Spinal cord (tissue), 10 donors: Measurements from ENCODE around the gene HIVEP2. TPM values are rescaled to one million over a fixed set of nuclear protein-coding genes. Genes with fewer than 3 reads are reported as not detected.

Source experiments
- DNase-seq, 6 donors: peaks; one replicate each; pipeline versions ENCODE4 v3.0.0 to v3.0.0-alpha.2; 2013 to 2015; ENCODE audit warnings: low spot score in 6 of 6, low read depth in 4 of 6
- H3K27ac ChIP-seq: one replicate; pipeline ENCODE4 v1.5.1; 2013; ENCODE audit warnings: low read depth, low read length, control low read depth
- H3K27me3 ChIP-seq: one replicate; pipeline ENCODE4 v1.6.1; 2013; ENCODE audit warnings: low read length; ENCODE audit not compliant: control insufficient read depth, insufficient read depth
- H3K36me3 ChIP-seq: one replicate; pipeline ENCODE4 v1.6.1; 2013; ENCODE audit warnings: low read length; ENCODE audit not compliant: control insufficient read depth, insufficient read depth
- H3K4me1 ChIP-seq: one replicate; pipeline ENCODE4 v1.6.1; 2013; ENCODE audit warnings: low read length; ENCODE audit not compliant: control insufficient read depth, insufficient read depth
- H3K4me3 ChIP-seq: one replicate; pipeline ENCODE4 v1.5.1; 2013; ENCODE audit warnings: low read depth, low read length, control low read depth
- H3K9me3 ChIP-seq: one replicate; pipeline ENCODE4 v1.6.1; 2013; ENCODE audit warnings: low read length; ENCODE audit not compliant: control insufficient read depth, insufficient read depth
- WGBS: methylation state at CpG from one replicate; pipeline ENCODE4 v1.1.5; 2013; ENCODE audit warnings: missing lambda C conversion rate; ENCODE audit not compliant: insufficient coverage; 5-methylcytosine and 5-hydroxymethylcytosine counted together
- polyA plus RNA-seq, 2 donors: library from polyadenylated mRNA; unstranded; fragments of 120-200 nt; gene quantifications; one replicate each; pipeline ENCODE4 v1.2.1, GENCODE V29; 2013; ENCODE audit not compliant: insufficient read length in 2 of 2
- total RNA-seq, 2 donors: library from RNA; depleted of rRNA in 1 of 2; stranded (reverse); fragments of 120-200 nt in 1 of 2; fragments of >200 nt in 1 of 2; gene quantifications; one replicate each; pipeline versions ENCODE4 v1.2.3 to v1.2.4, GENCODE V29; 2013 to 2014
- donor health status: healthy.

Gene HIVEP2
- total and polyA plus RNA-seq, 4 donors, result 22.9 to 53.8 (median 28.2) TPM

DNA sequence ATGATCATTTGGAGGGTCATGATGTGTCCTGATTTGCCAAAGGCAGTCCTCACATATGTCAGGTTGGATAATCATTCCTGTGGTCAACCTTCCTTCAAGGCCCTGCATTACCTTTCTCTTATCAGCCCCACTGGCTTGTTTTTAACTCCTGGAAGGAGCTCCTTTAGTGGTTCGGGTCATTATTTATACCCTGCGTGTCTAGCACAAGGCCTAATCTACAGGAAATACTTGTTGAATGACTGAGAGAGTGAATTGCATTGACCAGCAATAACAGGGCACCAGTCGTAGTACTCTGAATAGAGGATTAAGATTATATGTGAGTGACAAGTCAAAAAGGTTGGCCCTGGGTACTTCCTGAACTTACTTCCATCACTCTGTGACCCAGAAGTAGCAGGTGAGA lies 4.5 kb downstream of the HIVEP2 start:
- H3K27me3 ChIP-seq, result no peaks in the 10 kb centered on the region
- H3K36me3 ChIP-seq, result no peaks in the 10 kb centered on the region
- WGBS, result 75% methylated on average over 2 of the region's 3 CpGs
- H3K27ac ChIP-seq, result no peak overlapping the region
- H3K4me1 ChIP-seq, result peaks cover 4% of the 10 kb centered on the region
- no peak for DNase-seq
- no peaks in the 10 kb centered on the region for H3K9me3 ChIP-seq
- H3K4me3 ChIP-seq, result no peak overlapping the region

DNA sequence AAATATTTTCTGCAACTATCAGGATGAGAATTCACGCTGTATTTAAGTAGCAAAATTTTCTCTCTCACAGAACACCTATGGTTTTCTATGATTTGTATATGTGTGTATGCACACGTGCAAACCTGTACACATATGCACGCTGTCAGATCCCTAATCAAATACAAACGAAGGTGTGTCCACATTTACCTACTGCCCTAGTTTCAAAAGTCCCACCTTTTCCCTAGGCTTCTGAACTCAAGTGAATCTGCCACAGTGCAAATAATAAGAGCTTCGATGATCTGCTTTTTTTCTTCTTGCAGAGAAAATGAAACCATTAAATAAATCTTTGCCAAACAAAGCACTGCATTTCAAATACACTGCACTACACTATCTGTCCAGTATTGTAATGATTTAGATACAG lies 6.5 kb downstream of the HIVEP2 start:
- Histone ChIP-seq H3K27ac (no peak overlapping the region), H3K36me3 (no peaks in the 10 kb centered on the region), H3K4me3 (no peak overlapping the region), H3K27me3 (no peaks in the 10 kb centered on the region), H3K9me3 (no peaks in the 10 kb centered on the region), H3K4me1 (no peaks in the 10 kb centered on the region)
- 100% methylated on average over 1 of the region's 5 CpGs for WGBS
- DNase-seq, result no peak

DNA sequence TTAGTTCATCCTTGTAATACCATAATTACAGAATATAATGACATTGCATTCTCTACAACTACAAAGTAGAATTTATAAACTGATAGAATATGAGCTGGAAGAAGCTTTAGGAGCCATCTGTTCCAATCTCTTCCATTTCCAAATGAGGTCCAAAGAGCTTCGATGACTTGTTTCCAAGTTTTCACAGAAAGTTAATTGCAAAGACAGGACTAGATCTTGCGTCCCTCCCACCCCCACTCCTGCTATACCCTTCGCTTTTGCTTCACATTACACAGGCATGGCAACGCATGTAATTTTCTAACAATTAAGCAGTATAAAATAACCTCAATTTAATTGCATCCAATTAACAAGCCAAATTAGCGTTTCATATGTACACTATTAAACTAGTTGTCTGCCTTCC lies 7.0 kb downstream of the HIVEP2 start:
- H3K27me3 ChIP-seq, result no peaks in the 10 kb centered on the region
- no peaks in the 10 kb centered on the region for H3K9me3 ChIP-seq
- no peaks in the 10 kb centered on the region for H3K4me1 ChIP-seq
- H3K4me3 ChIP-seq, result no peak overlapping the region
- H3K36me3 ChIP-seq, result no peaks in the 10 kb centered on the region
- DNase-seq, result peak in 2 of 6 donors; percentile 55 to 75
- WGBS, result 71% methylated on average over 5 of the region's 5 CpGs
- H3K27ac ChIP-seq, result no peak overlapping the region

DNA sequence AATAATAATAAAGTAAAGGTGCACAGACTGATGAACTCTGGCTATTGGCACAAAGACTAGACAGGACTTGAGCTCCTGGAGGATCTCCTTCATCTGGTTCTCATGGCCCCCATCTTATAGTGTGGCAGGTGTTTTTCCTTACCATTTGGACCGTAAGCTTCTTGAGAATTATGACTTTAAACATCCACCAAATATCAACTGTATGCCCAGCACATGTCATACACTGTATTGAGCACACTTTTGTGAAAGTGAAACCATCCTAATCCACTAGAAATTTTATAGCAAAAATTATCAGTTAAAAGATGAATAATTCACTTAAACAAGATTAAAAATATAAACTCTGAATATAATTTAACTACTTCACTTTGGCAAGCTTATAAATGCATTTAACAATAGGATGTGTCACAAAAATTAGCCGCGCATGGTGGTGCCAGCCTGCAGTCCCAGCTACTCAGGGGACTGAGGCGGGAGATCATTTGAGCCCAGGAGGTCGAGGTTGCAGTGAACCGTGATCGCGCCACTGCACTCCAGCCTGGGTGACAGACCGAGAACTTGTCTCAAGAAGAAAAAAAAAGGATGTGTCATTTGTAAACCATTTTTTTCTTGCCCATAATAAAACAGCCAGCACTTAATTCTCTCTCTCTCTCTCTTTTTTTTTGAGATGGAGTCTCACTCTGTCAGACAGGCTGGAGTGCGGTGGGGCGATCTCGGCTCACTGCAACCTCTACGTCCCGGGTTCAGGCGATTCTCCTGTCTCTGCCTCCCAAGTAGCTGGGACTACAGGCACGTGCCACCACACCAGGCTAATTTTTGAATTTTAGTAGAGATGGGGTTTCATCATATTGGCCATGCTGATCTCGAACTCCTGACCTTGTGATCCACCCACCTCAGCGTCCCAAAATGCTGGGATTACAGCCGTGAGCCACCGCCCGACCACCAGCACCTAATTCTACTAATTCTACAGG lies 9.1 kb downstream of the HIVEP2 start:
- no peak for DNase-seq
- Histone ChIP-seq H3K27me3 (no peaks in the 10 kb centered on the region), H3K4me1 (no peaks in the 10 kb centered on the region), H3K9me3 (no peaks in the 10 kb centered on the region), H3K36me3 (no peaks in the 10 kb centered on the region), H3K4me3 (no peak overlapping the region), H3K27ac (no peak overlapping the region)
- 95% methylated on average over 8 of the region's 21 CpGs for WGBS

DNA sequence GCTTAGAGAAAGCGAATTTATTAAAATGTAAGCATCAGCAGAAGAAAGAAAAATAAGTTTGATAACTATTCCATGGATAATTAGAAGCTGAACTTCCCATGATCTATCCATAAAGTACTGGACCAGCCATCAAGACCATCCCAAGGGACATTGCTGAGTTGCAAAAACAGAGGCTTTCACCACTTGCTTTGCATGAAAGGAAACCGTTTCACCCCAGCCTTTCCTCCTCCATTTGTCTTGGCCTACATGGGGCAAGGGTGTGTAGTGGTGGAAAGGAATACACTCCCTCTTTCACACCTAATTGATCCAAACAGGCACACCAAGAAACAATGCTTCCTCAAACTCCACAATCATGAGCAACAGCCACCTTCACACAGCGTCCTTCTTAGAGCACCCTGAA lies 10.4 kb downstream of the HIVEP2 start:
- Histone ChIP-seq H3K4me3 (no peak overlapping the region), H3K9me3 (no peaks in the 10 kb centered on the region), H3K36me3 (no peaks in the 10 kb centered on the region), H3K27ac (no peak overlapping the region), H3K27me3 (no peaks in the 10 kb centered on the region), H3K4me1 (no peaks in the 10 kb centered on the region)
- WGBS, result 100% methylated on average over 1 of the region's 3 CpGs
- DNase-seq, result no peak

DNA sequence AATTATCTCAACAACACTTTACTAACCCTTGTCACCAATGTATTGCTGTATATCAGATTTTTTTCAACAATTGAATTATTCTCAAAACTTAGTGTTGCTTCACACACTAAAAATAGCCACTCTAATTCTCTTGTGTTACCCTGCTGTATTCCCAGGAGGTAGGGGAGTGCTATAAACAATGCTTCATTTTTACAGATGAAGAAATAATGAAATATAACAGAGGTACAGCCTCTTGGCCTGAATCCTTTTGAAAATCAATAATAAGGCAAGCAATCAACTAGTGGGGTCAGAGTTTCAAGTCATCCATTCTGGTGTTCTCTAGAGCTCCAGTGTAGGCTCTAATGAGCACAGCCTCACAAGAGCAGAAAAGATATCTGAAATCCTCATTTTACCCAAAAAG lies 10.9 kb downstream of the HIVEP2 start:
- Histone ChIP-seq H3K36me3 (no peaks in the 10 kb centered on the region), H3K27me3 (no peaks in the 10 kb centered on the region), H3K9me3 (no peaks in the 10 kb centered on the region), H3K27ac (no peak overlapping the region), H3K4me1 (no peaks in the 10 kb centered on the region), H3K4me3 (no peak overlapping the region)
- no peak for DNase-seq

DNA sequence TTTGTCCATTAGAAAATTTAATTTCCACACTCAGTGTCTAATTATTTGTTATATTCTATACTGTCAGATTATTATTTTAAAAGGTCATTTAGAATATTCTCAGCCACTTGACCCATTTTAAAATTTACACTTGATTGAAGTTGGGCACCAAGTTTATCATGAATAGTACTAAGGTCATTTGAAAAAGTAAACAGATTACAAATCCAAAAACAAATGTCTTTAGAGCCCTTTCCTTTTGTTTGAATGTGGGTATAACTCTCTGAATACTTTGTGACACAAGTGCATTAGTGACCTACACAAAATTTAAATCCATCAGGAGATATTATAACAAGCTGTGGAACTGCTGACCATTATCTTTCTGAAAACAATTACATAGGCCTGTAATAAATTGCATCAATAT lies 11.3 kb downstream of the HIVEP2 start:
- no peaks in the 10 kb centered on the region for H3K9me3 ChIP-seq
- no peaks in the 10 kb centered on the region for H3K4me1 ChIP-seq
- H3K27ac ChIP-seq, result no peak overlapping the region
- H3K4me3 ChIP-seq, result no peak overlapping the region
- no peaks in the 10 kb centered on the region for H3K27me3 ChIP-seq
- no peak for DNase-seq
- no peaks in the 10 kb centered on the region for H3K36me3 ChIP-seq

DNA sequence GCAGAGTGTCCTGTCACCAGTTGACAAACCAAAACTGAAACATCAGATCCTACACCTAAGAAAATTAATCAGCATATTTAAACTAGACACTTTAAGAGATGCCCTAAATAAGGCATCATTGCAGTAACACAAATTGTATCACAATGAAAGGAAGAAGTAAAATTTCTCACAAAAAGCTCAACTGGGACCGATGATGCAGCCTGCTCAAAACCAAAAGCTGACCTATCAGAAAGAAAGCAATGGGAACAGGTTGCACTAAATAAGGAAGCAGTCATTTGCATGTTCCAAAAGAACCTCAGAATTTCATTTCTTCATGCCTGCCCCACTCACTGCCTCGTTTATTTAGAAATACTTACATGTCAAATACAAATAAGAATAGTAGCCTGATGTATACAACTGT lies 12.1 kb downstream of the HIVEP2 start:
- Histone ChIP-seq H3K4me3 (no peak overlapping the region), H3K9me3 (no peaks in the 10 kb centered on the region), H3K27ac (no peak overlapping the region), H3K27me3 (no peaks in the 10 kb centered on the region), H3K36me3 (no peaks in the 10 kb centered on the region), H3K4me1 (no peaks in the 10 kb centered on the region)
- whole genome bisulfite sequencing, result 100% methylated on average over 1 of the region's 2 CpGs
- no peak for DNase-seq

DNA sequence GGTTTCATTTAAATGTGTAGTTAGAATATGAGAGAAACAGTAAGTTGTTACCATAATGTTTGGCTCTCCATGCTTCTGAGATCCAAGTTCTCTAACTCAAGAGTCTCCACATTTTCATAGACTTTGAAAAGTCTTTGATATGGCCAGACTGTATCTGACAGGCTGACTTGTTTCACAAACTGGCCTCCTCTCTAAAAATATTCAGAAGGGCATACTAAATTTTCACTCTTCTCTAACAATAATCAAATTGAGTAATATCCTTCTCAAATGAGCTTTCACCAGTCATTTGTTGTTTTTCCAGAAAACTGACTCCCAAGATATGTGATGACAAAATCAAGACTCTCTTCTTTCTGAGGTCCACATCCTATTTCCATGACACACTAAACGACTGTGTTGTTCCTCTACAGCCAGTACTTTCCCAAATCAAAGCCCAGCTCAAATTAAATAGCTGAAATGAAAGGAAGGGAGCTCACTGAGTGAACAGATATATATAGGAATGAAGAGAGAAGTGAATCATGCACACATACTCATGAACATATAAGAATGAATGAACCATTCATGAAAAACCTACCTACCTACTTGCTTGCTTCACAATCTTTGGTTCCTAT lies 15.1 kb downstream of the HIVEP2 start:
- H3K9me3 ChIP-seq, result no peaks in the 10 kb centered on the region
- H3K36me3 ChIP-seq, result no peaks in the 10 kb centered on the region
- DNase-seq, result no peak
- no CpG with 5 or more reads among the region's 1 CpG for WGBS
- H3K27ac ChIP-seq, result no peak overlapping the region
- H3K27me3 ChIP-seq, result no peaks in the 10 kb centered on the region
- peaks cover 6% of the 10 kb centered on the region for H3K4me1 ChIP-seq
- H3K4me3 ChIP-seq, result no peak overlapping the region

DNA sequence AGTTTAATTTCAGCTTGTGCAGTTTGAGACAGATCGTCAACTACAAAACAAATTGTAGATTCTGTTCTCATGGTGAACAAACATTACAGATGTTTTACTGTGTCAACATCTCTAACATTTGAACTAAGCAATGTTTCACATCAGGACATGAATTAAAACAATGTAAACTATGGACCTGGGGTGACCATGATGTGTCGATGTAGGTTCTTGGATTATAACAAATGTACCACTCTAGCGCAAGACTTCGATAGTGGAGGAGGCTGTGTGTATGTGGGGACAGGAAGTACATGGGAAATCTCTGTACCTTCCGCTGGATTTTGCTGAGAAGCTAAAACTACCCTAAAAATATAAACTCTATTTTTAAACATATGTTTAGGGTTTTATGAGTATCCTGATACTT lies 17.1 kb downstream of the HIVEP2 start:
- Histone ChIP-seq H3K9me3 (no peaks in the 10 kb centered on the region), H3K27ac (peak overlapping the region; percentile 84), H3K27me3 (no peaks in the 10 kb centered on the region), H3K4me3 (no peak overlapping the region), H3K36me3 (no peaks in the 10 kb centered on the region), H3K4me1 (peaks cover 6% of the 10 kb centered on the region)
- WGBS, result no CpG with 5 or more reads among the region's 5 CpGs
- DNase-seq, result no peak
